ENCODE results near the gene OSTN.
"Not testable (repeated sequence)": the region's sequence is repeated elsewhere in the genome, so short reads cannot be mapped to it uniquely, and the experiment has no call there.

The OSTN gene

GRCh38 chr3:191235331-191236314 lies 36.6 kb downstream of the OSTN start:
- DNase-seq, result no peak

DNA sequence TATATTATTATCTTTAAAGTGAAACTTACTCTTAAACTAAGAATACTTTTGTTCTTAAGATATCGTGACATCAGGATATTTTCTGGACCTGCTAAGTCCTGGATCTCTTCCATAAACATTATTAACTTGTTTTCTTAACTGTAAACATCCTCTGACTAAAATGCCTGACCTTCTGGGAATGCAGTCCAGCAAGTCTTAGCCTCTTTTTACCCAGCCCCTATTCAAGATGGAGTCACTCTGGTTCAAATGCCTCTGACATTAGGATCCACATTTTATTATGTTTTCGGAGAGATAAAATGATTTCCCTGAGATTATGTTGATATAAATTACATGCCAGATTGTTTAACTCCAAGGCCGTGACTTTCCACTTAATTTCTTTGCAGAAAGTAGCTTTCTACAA lies 37.6 kb downstream of the OSTN start:
- no peak for DNase-seq

GRCh38 chr3:191237047-191237882 lies 38.2 kb downstream of the OSTN start:
- DNase-seq, result no peak

DNA sequence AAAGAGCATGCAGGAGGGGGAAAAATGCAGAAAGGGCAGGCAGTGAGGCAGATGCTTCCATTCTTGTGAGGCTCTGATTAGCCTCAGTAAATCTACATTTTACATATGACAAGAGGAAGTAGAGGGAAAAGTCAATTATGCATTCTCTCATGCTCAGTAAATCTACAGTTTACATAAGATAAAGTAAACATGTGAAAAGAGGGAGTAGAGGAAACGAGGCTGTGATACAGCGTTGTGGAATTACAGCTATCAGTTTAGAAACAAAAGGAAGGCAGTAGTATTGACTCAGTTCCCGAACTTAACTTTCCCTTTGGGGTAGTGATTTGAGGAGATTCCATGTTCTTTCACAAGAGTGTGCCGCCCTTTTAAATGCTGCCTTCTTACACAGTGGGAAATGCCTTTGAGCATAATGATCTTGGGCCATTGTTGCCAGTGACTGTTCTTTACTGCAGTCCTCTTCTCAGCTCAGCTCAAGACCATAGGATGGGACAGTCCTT lies 39.3 kb downstream of the OSTN start:
- no peak for DNase-seq

- DNase-seq, result no peak
These were observed 40.5 kb downstream of the OSTN start for GRCh38 chr3:191239407-191240031.

GRCh38 chr3:191240486-191240885 lies 41.4 kb downstream of the OSTN start:
- no peak for DNase-seq

- DNase-seq, result no peak
These were observed 45.3 kb downstream of the OSTN start for GRCh38 chr3:191244242-191244867.

- not testable (repeated sequence) for DNase-seq
These were observed 47.0 kb downstream of the OSTN start for GRCh38 chr3:191246034-191246433.

DNA sequence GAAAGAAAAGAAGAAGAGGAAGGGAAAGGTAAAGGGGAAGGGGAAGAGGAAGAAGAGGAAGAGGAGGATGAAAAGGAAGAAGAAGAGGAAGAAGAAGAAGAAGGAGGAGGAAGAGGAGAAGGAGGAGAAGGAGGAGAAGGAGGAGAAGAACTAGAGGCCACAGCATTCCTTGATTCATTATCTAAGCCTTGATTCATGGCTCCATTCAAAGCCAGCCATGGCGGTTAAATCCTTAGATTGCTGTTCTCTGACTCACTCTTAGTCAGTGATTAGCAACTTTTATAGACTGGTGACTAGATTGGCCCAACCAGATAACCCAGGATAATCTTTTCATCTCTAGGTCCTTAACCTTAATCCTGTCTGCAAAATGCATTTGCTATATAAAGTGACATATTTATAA lies 47.6 kb downstream of the OSTN start:
- peak; percentile 33 for DNase-seq

- DNase-seq, result no peak
These were observed 54.2 kb downstream of the OSTN start for GRCh38 chr3:191253089-191253799.

GRCh38 chr3:191254098-191254873 lies 55.2 kb downstream of the OSTN start:
- DNase-seq, result no peak

DNA sequence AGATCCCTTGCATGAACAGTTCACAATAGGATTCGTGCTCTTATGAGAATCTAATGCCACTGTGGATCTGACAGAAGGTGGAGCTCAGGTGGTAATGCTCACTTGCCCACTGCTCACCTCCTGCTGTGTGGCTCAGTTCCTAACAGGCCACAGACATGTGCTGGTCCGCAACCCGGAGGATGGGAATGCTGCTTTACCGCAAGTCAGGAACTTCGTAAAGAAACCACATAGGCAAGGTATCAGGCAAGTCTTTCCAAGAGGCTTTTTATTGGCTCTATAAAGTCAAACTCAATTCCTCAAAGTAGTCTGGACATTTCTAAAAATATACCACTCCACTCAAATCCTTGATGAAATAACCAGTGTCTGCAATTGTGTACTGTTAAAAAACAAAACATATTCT lies 56.1 kb downstream of the OSTN start:
- no peak for DNase-seq

DNA sequence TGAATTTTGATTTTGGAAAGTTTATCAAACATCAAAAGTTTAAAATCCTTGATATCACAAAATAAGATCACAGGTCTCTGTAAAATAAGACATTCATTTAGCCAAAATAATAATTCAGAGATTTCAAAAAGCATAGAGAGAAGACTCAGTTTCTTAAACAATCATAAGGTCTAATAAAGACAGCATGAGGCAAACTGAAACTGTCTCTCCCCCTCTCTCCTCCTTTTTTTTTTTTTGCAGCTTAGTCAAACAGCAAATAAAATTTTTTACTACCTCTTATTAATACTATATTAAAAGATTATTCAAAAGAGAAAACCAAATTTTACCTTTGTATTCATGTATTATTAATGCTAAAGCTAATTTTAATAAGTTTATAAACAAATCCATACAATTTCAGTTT lies 57.4 kb downstream of the OSTN start:
- DNase-seq, result no peak

DNA sequence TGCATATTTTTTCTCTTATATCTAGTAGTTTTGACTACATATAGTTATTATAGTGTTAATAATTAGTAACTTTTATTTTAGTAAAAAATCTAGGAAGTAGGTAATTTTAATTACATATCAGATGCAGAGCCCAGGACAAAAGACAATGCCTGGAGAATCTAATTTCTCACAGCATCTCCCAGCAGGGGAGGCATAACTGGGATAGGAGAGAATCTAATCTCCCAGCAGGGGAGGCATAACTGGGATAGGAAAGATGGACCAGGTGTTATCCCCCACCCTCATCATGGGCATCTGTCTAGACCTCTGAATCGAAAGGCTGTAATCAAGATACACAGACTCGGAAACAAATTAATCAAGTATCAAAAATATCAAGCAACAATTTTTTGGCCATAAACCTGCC lies 58.2 kb downstream of the OSTN start:
- DNase-seq, result peak; percentile 68

- DNase-seq, result no peak
These were observed 60.4 kb downstream of the OSTN start for GRCh38 chr3:191259486-191259885.

DNA sequence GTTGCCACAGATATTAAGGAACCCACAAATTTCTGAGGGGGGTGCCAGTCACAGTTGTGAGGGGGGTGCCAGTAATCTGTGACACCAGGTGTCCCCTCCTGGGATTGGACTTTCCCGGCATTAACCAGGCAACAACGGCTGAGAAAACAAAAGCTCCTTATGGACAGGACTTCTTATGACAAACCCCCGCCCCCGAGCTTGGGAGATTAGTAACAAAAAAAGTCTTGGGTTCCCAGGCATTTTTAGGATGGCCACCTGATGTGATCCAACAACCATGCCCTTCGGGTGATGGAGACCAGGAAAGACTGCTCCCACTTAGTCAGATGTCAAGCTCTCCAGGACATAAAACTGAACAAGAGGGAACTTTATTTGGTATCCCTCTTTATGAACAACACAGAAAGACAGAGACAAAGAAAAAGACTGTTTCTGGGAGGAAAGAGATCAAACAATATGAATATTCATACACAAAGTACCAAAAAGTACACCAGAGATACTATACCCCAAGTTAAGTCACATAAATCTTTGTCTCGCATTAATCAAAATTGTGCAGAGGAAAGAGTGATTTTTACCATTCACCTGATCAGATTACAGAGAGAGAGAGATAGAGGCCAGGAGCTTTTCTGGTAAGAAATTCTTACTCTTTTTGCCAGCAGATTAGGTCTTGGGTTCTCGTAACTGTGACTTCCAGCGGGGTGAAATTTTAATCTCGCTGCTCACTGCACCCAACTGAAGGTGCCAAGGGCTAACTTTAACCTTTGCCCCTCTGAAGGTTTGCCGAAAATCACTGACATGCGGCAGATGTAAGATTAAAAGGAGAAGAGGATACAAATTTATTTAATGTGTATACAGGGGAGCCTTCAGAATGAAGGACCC lies 61.6 kb downstream of the OSTN start:
- DNase-seq, result peak; percentile 41

GRCh38 chr3:191261304-191261638 lies 62.2 kb downstream of the OSTN start:
- no peak for DNase-seq

- DNase-seq, result no peak
These were observed 63.6 kb downstream of the OSTN start for GRCh38 chr3:191262650-191263049.

- no peak for DNase-seq
These were observed 64.3 kb downstream of the OSTN start for GRCh38 chr3:191263365-191263764.

- no peak for DNase-seq
These were observed 64.8 kb downstream of the OSTN start for GRCh38 chr3:191263850-191264249.
